Measurements from ENCODE around the gene ZKSCAN7.
"Not testable (repeated sequence)": the region's sequence is repeated elsewhere in the genome, so short reads cannot be mapped to it uniquely, and the experiment has no call there.

ZKSCAN7 gene

GRCh38 chr3:44554626-44555592 is at the start of gene ZKSCAN7:
TSS of gene ZKSCAN7 (plus strand) at chr3:44555193. CDS start at chr3:44557048, 1,855 bp downstream.
- peak; percentile 41 for DNase-seq

GRCh38 chr3:44506556-44506955 is 48.4 kb upstream of the ZKSCAN7 start:
- DNase-seq: no peak

GRCh38 chr3:44506961-44507360 is 48.0 kb upstream of the ZKSCAN7 start:
- DNase-seq: no peak

GRCh38 chr3:44509393-44509921 is 45.5 kb upstream of the ZKSCAN7 start:
- DNase-seq: no peak

GRCh38 chr3:44510000-44510368 is 45.0 kb upstream of the ZKSCAN7 start:
- no peak for DNase-seq

- DNase-seq: no peak
Observed at GRCh38 chr3:44511238-44511566, 43.8 kb upstream of the ZKSCAN7 start.

GRCh38 chr3:44513513-44513912 is 41.5 kb upstream of the ZKSCAN7 start:
- no peak for DNase-seq

GRCh38 chr3:44516230-44516629 is 38.8 kb upstream of the ZKSCAN7 start:
- DNase-seq: no peak

GRCh38 chr3:44518782-44519156 is 36.2 kb upstream of the ZKSCAN7 start:
- DNase-seq: no peak

- DNase-seq: no peak
Observed at GRCh38 chr3:44521721-44522120, 33.3 kb upstream of the ZKSCAN7 start.

GRCh38 chr3:44522494-44522933 is 32.5 kb upstream of the ZKSCAN7 start:
- no peak for DNase-seq

- no peak for DNase-seq
Observed at GRCh38 chr3:44525060-44525459, 29.9 kb upstream of the ZKSCAN7 start.

GRCh38 chr3:44529927-44530326 is 25.1 kb upstream of the ZKSCAN7 start:
- no peak for DNase-seq

- DNase-seq: no peak
Observed at GRCh38 chr3:44530911-44531310, 24.1 kb upstream of the ZKSCAN7 start.

GRCh38 chr3:44534659-44535058 is 20.3 kb upstream of the ZKSCAN7 start:
- not testable (repeated sequence) for DNase-seq

GRCh38 chr3:44535364-44535763 is 19.6 kb upstream of the ZKSCAN7 start:
- DNase-seq: no peak

- DNase-seq: not testable (repeated sequence)
Observed at GRCh38 chr3:44544811-44545210, 10.2 kb upstream of the ZKSCAN7 start.

GRCh38 chr3:44555723-44556122 is 730 bp downstream of the ZKSCAN7 start:
- no peak for DNase-seq

- DNase-seq: no peak
Observed at GRCh38 chr3:44557074-44557473, 2.1 kb downstream of the ZKSCAN7 start.

GRCh38 chr3:44561076-44561475 is 6.1 kb downstream of the ZKSCAN7 start:
- no peak for DNase-seq

GRCh38 chr3:44562147-44562546 is 7.2 kb downstream of the ZKSCAN7 start:
- no peak for DNase-seq

- DNase-seq: no peak
Observed at GRCh38 chr3:44568561-44568960, 13.6 kb downstream of the ZKSCAN7 start.

GRCh38 chr3:44571024-44571423 is 16.0 kb downstream of the ZKSCAN7 start:
- DNase-seq: no peak

GRCh38 chr3:44576613-44577012 is 21.6 kb downstream of the ZKSCAN7 start:
- no peak for DNase-seq

Data from T1000 (cell line).